Upper lobe of left lung (tissue), 4 donors: ENCODE results near the gene KRT14.

ENCODE experiments used
- CTCF ChIP-seq, 6 experiments: fragments of 450-650 bp in 4 of 6; fragments of 200-600 bp in 2 of 6; sonication (generic) in 2 of 6; IDR thresholded peaks; one replicate each; pipeline ENCODE4 v1.5.1; 2016 to 2019; ENCODE audit warnings: antibody characterized with exemption in 6 of 6
- EP300 ChIP-seq, 4 donors: sonication (generic); formaldehyde crosslinking; IDR thresholded peaks; one replicate each; pipeline ENCODE4 v1.5.1; 2017; ENCODE audit warnings: antibody characterized with exemption in 4 of 4, control low read depth in 2 of 4
- POLR2A ChIP-seq, 4 donors: fragments of 450-650 bp; IDR thresholded peaks; one replicate each; pipeline ENCODE4 v1.5.1; 2016 to 2017; ENCODE audit warnings: antibody characterized with exemption in 4 of 4, mild to moderate bottlenecking in 2 of 4
- POLR2AphosphoS5 ChIP-seq, 2 donors: sonication (generic); formaldehyde crosslinking; IDR thresholded peaks; one replicate each; pipeline ENCODE4 v1.5.1; 2017; ENCODE audit warnings: antibody characterized with exemption in 2 of 2

- TF ChIP-seq CTCF (IDR thresholded peaks at IDR 0.05) = no peak
- no peak for TF ChIP-seq POLR2AphosphoS5 (IDR thresholded peaks at IDR 0.05)
- no peak for TF ChIP-seq POLR2A (IDR thresholded peaks at IDR 0.05)
- no peak for TF ChIP-seq EP300 (IDR thresholded peaks at IDR 0.05)
Observed at GRCh38 chr17:41545829-41546410, 40.8 kb downstream of the KRT14 start.
